Iris pigment epithelial cell (primary cell): Measurements from ENCODE around the gene ACSF2.
"Not testable (repeated sequence)": the region's sequence is repeated elsewhere in the genome, so short reads cannot be mapped to it uniquely, and the experiment has no call there.

Experiments
- DNase-seq: peaks from one replicate; pipeline ENCODE4 v3.0.0-alpha.2; 2011; ENCODE audit warnings: low read depth

The ACSF2 gene

GRCh38 chr17:50407921-50408320, 18.1 kb upstream of the ACSF2 start:
- DNase-seq: no peak

GRCh38 chr17:50412188-50412732, 13.8 kb upstream of the ACSF2 start:
- no peak for DNase-seq

GRCh38 chr17:50414808-50415207, 11.2 kb upstream of the ACSF2 start:
- peak; percentile 64 for DNase-seq

GRCh38 chr17:50419577-50419976, 6.4 kb upstream of the ACSF2 start:
- not testable (repeated sequence) for DNase-seq

- DNase-seq: peak; percentile 56
Measured at GRCh38 chr17:50420419-50421112, 5.5 kb upstream of the ACSF2 start.

- peak; percentile 72 for DNase-seq
Measured at GRCh38 chr17:50421308-50422051, 4.5 kb upstream of the ACSF2 start.

- DNase-seq: no peak
Measured at GRCh38 chr17:50422738-50423137, 3.3 kb upstream of the ACSF2 start.

- peak; percentile 90 for DNase-seq
Measured at GRCh38 chr17:50423553-50424159, 2.4 kb upstream of the ACSF2 start.

- no peak for DNase-seq
Measured at GRCh38 chr17:50424246-50424995, 1.6 kb upstream of the ACSF2 start.

- no peak for DNase-seq
Measured at GRCh38 chr17:50424996-50425681, 879 bp upstream of the ACSF2 start.

GRCh38 chr17:50426472-50426782, 409 bp downstream of the ACSF2 start:
- no peak for DNase-seq

GRCh38 chr17:50426814-50427787, 1.1 kb downstream of the ACSF2 start:
- peak; percentile 39 for DNase-seq

GRCh38 chr17:50428126-50428525, 2.1 kb downstream of the ACSF2 start:
- not testable (repeated sequence) for DNase-seq

- DNase-seq: no peak
Measured at GRCh38 chr17:50428831-50429424, 2.9 kb downstream of the ACSF2 start.

- no peak for DNase-seq
Measured at GRCh38 chr17:50429793-50430192, 3.8 kb downstream of the ACSF2 start.

- no peak for DNase-seq
Measured at GRCh38 chr17:50430821-50431618, 5.0 kb downstream of the ACSF2 start.

- no peak for DNase-seq
Measured at GRCh38 chr17:50432125-50432762, 6.2 kb downstream of the ACSF2 start.

GRCh38 chr17:50437409-50437808, 11.4 kb downstream of the ACSF2 start:
- no peak for DNase-seq

- no peak for DNase-seq
Measured at GRCh38 chr17:50439008-50439407, 13.0 kb downstream of the ACSF2 start.
